ENCODE data around the gene ADCY2. TPM values are rescaled to one million over a fixed set of nuclear protein-coding genes. Genes with fewer than 3 reads are reported as not detected.

The ADCY2 gene
- total and polyA plus RNA-seq, 8 donors: 0.29 to 7.5 (median 1.1) TPM

DNA sequence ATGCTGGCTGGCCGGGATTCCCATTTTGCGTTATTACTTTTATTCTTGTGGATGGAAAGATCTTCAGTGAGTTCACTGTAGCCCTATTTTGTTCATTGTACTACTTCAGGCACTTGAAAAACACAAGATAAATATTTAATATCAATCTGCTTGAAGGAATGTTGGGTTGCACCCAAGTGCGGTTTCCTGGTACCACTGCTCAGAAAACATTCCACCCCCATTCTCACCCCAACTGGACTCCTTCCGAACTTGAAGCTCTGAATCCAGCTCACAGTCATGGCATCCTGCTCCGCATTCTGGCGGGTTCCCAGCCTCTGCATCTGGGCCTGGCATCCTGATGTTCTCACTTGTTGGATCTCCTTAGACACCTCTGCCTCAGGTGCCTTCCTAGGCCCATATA, 351.8 kb downstream of the ADCY2 start:
- intact Hi-C loops (cut with DNase I; ENCODE audit: low total_unique reads): no loop called here
- H3K4me1 ChIP-seq: no peaks in the 10 kb centered on the region
- H3K4me3 ChIP-seq: no peak overlapping the region
- no peak for TF ChIP-seq POLR2AphosphoS5 (IDR thresholded peaks at IDR 0.05)
- TF ChIP-seq POLR2A (IDR thresholded peaks at IDR 0.05): no peak
- no peak for TF ChIP-seq EP300 (IDR thresholded peaks at IDR 0.05)
- TF ChIP-seq, protein P1, sequence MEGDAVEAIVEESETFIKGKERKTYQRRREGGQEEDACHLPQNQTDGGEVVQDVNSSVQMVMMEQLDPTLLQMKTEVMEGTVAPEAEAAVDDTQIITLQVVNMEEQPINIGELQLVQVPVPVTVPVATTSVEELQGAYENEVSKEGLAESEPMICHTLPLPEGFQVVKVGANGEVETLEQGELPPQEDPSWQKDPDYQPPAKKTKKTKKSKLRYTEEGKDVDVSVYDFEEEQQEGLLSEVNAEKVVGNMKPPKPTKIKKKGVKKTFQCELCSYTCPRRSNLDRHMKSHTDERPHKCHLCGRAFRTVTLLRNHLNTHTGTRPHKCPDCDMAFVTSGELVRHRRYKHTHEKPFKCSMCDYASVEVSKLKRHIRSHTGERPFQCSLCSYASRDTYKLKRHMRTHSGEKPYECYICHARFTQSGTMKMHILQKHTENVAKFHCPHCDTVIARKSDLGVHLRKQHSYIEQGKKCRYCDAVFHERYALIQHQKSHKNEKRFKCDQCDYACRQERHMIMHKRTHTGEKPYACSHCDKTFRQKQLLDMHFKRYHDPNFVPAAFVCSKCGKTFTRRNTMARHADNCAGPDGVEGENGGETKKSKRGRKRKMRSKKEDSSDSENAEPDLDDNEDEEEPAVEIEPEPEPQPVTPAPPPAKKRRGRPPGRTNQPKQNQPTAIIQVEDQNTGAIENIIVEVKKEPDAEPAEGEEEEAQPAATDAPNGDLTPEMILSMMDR (IDR thresholded peaks at IDR 0.05): no peak
- no peak overlapping the region for H3K27ac ChIP-seq
- H3K36me3 ChIP-seq: no peaks in the 10 kb centered on the region
- no peaks in the 10 kb centered on the region for H3K9me3 ChIP-seq
- DNase-seq: peak in 1 of 2 donors; percentile 32
- WGBS, 5 donors: 47 to 72% (median 61%) methylated on average over 6 of the region's 6 CpGs
- no peaks in the 10 kb centered on the region for H3K27me3 ChIP-seq

DNA sequence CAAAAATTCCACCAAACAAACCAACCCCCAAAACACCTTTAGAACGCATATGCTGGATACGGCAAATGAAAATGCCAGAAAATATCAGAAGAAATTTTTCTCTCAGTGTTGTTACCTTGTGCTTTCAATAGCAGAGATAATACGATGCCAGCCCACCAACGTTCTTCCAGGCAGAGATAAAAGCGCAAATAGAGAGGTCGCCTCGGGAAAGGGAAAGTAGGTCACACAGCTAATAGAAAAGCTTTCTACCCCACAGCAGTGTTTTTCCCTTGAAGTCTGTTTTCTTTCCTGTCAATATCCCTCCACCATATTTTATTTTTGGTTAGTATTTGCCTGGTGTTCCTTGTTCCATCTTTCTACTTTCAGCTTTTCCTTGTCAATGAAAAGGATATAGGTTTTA, 353.7 kb downstream of the ADCY2 start:
- Histone ChIP-seq H3K9me3 (no peaks in the 10 kb centered on the region), H3K4me3 (no peak overlapping the region), H3K27ac (no peak overlapping the region), H3K36me3 (no peaks in the 10 kb centered on the region), H3K4me1 (no peaks in the 10 kb centered on the region), H3K27me3 (no peaks in the 10 kb centered on the region)
- intact Hi-C loops (cut with DNase I; ENCODE audit: low total_unique reads): loop anchor here (10.0 kb wide), 1 partner anchor 495 kb away; no protein-coding TSS in a partner anchor
- no peak for DNase-seq
- 32 to 55% (median 48%) methylated on average over 7 of the region's 7 CpGs for WGBS, 5 donors
- TF ChIP-seq, protein P1 (IDR thresholded peaks at IDR 0.05): no peak
- TF ChIP-seq EP300 (IDR thresholded peaks at IDR 0.05): no peak

DNA sequence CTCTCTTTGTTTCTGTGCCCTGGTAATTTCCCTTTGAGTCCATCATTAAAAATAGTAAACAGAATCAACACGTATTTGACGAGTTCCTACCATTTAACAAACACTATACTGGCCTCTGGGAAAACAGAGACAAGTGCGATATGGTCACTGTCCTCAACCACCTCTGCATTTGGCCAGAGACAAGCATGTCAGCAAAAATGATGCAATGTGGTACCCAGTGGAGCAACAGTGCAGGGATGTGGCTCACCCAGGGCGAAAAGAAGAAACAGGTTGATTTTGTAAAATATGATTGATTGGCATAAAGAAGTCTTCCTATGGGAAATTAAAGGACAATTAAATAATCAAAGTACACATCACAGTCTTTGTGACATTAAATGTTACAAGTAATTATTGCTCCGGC, 355.9 kb downstream of the ADCY2 start:
- WGBS, 5 donors: 82 to 92% (median 85%) methylated on average over 5 of the region's 5 CpGs
- TF ChIP-seq EP300 (IDR thresholded peaks at IDR 0.05) (no peak), POLR2A (IDR thresholded peaks at IDR 0.05) (no peak), POLR2AphosphoS5 (IDR thresholded peaks at IDR 0.05) (no peak)
- TF ChIP-seq, protein P1 (IDR thresholded peaks at IDR 0.05): no peak
- intact Hi-C loops (cut with DNase I; ENCODE audit: low total_unique reads): loop anchor here (10.0 kb wide), 1 partner anchor 497 kb away; no protein-coding TSS in a partner anchor

DNA sequence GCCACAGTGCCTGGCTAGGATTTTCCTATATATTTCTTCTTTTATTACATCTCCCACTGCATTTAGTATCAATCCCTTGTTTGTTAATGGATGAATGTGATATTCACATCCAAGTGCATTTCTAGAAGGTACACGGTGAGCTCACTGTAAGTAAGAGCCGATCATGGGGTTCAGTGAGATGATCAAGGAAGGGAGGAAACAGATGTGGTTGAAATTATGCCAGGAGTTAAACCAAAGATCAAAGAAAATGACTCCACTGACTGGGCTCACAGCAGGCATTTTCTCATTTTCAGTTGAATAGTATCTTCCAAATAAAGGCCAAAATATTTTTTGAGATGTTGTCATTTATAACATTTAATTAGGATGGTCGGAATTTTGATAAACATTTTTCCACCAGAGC, 357.2 kb downstream of the ADCY2 start:
- Histone ChIP-seq H3K27me3 (no peaks in the 10 kb centered on the region), H3K27ac (no peak overlapping the region), H3K36me3 (no peaks in the 10 kb centered on the region), H3K9me3 (no peaks in the 10 kb centered on the region), H3K4me1 (peaks cover 0 to 5% (median 0%) of the 10 kb centered on the region in 4 donors), H3K4me3 (no peak overlapping the region)
- DNase-seq: no peak
- no peak for TF ChIP-seq POLR2AphosphoS5 (IDR thresholded peaks at IDR 0.05)
- no peak for TF ChIP-seq EP300 (IDR thresholded peaks at IDR 0.05)
- no peak for TF ChIP-seq POLR2A (IDR thresholded peaks at IDR 0.05)
- TF ChIP-seq, protein P1 (IDR thresholded peaks at IDR 0.05): no peak
- 57 to 83% (median 71%) methylated on average over 3 of the region's 3 CpGs for WGBS, 5 donors
- intact Hi-C loops (cut with DNase I; ENCODE audit: low total_unique reads): loop anchor here (10.0 kb wide), 1 partner anchor 498 kb away; no protein-coding TSS in a partner anchor

More for the DNA sequence above, 355.9 kb downstream of the ADCY2 start:
- Histone ChIP-seq H3K27ac (no peak overlapping the region), H3K4me3 (no peak overlapping the region), H3K27me3 (no peaks in the 10 kb centered on the region), H3K4me1 (peaks cover 0 to 5% (median 0%) of the 10 kb centered on the region in 4 donors), H3K9me3 (no peaks in the 10 kb centered on the region), H3K36me3 (no peaks in the 10 kb centered on the region)
- DNase-seq: no peak

Measured in stomach (tissue), 9 donors.